22Rv1 (cell line): ENCODE results near the gene CHST8.

Experiments
- H3K27ac ChIP-seq: fragments of 450-650 bp; 2 replicates; pipeline ENCODE4 v1.5.1; 2017
- ZFX ChIP-seq: fragments of 450-650 bp; IDR thresholded peaks from 2 replicates; pipeline ENCODE4 v1.6.1; 2017; ENCODE audit warnings: antibody characterized with exemption, borderline replicate concordance
- TF ChIP-seq, protein P1 (sequence below): fragments of 450-650 bp; IDR thresholded peaks from 2 replicates; pipeline ENCODE4 v1.5.1; 2017; ENCODE audit warnings: mild to moderate bottlenecking

CHST8 gene

DNA sequence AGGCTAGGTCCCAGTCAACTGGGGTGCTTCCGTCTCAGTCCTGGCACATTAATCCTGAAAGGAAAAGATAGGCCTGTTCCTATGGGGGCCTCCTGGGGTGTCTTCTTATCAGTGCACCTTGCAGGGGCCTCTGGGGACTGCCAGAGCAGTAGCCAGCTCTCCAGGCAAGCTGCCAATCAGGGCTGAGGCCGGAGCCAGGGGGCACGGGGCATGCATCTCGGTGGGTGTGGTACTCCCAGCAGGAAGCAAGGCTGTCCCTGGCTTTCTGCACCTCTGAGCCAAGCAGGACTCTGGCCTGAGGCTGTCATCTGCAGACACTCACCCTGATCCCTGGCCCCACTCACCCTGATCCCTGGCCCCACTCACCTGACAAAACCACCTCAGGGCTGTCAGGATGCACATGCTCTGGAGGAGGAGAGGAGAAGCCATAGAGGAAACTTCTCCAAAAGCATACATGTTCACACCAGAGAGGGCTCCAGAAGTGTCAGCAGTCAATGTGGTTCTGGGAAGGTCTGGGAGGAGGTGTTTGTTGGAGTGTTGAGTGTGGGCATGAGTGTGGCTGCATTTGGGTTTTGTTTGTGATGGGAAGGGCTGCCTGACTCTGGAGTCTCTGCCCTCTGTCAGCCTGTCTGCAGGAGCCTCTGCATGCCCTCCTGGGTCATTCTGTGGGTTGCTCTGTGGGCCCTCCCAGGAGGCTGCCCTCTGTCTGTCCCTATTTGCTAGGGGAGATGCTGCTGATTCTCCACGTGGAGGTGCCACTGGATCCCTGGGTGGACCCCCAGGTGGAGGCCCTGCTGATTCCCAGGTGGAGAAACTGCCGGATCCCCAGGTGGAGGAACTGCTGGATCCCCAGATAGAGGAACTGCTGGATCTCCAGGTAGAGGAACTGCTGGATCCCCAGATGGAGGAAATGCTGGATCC, 152.2 kb downstream of the CHST8 start:
- H3K27ac ChIP-seq = no peak overlapping the region
- TF ChIP-seq, protein P1, sequence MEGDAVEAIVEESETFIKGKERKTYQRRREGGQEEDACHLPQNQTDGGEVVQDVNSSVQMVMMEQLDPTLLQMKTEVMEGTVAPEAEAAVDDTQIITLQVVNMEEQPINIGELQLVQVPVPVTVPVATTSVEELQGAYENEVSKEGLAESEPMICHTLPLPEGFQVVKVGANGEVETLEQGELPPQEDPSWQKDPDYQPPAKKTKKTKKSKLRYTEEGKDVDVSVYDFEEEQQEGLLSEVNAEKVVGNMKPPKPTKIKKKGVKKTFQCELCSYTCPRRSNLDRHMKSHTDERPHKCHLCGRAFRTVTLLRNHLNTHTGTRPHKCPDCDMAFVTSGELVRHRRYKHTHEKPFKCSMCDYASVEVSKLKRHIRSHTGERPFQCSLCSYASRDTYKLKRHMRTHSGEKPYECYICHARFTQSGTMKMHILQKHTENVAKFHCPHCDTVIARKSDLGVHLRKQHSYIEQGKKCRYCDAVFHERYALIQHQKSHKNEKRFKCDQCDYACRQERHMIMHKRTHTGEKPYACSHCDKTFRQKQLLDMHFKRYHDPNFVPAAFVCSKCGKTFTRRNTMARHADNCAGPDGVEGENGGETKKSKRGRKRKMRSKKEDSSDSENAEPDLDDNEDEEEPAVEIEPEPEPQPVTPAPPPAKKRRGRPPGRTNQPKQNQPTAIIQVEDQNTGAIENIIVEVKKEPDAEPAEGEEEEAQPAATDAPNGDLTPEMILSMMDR = no peak

DNA sequence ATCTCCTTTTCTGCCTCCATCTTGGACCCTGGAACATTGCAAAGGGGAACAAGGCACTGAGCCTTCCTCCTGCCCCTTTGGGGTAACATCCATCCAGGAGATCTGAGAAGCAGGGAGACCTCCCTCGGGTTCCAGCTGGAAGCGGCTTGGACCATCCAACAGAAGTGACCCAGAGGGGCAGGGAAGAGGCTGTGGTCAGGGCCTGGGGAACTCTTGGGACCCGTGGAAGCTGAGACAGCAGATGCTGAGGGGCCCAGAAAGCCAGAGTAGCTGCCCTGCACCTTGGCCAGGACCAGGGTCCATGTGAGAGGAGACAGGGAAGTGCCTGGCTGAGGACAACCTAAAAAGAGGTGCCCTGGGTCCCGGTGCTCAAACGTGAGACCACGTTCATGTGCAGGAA, 153.0 kb downstream of the CHST8 start:
- TF ChIP-seq, protein P1 = no peak
- TF ChIP-seq ZFX = no peak
- no peak overlapping the region for H3K27ac ChIP-seq

DNA sequence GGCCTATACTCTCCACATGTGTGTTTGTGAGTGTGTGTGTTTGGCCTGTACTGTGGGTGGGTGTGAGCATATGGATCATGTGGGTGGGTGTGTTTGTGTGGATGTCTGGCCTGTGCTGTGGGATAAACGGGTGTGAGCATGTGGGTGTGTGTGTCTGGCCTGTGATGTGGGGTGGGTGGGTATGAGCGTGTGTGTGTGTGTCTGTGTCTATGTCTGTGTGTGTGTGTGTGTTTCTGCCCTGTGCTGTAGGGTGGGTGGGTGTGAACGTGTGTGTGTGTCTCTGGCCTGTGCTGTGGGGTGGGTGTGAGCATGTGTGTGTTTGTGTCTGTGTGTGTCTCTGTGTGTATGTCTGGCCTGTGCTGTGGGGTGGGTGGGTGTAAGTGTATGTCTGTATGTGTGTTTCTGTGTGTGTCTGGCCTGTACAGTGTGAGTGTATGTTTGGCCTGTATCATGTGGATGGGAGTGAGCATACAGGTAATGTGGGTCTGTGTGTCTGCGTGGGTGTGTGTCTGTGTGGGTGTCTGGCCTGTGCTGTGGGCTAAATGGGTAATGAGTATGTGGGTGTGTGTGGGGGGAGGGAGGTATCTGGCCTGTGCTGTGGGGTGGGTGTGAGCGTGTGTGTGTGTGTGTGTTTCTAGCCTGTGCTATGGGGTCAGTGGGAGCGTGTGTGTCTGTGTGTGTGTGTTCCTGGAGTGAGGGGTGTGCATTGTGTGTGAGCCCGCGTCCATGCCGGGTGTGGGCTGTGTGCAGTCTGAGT, 154.2 kb downstream of the CHST8 start:
- TF ChIP-seq ZFX = no peak
- no peak overlapping the region for H3K27ac ChIP-seq

DNA sequence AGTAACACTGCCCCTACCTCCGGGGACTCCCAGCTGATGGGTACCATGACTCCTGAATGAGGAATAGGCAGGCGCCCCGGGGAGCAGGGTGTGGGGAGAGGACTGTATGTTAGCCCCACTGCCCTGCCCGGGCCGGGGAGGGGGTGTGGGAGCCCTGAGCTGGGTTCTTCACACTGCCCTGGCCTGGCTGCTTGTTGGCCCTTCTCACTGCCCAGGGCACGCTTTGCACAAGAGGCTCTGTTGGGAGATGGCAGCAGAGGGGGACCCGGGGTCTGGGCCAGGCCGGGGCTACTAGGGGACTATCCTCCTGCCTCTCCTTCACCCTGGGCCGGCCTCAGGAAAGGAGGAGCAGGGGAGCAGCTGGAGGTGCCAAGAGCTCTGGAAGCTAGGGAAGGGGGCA, 155.6 kb downstream of the CHST8 start:
- TF ChIP-seq, protein P1 = no peak
- TF ChIP-seq ZFX = no peak
- H3K27ac ChIP-seq = no peak overlapping the region

DNA sequence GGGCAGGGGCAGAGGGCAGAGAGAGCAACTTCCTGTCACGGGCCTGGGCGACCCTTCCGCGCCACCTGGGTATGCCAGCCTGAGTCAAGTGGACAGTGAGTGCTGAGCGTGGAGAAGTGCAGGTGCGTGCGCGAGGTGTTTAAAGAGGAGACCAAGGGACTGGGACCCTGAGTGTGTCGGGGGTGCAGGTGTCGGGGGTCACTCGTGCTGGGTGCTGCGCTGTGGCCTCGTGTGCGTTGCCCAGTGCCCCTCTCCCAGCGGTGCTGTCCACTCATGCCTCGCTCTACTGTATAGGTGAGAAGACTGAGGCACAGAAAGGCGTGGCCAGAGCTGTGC, 156.0 kb downstream of the CHST8 start:
- H3K27ac ChIP-seq = no peak overlapping the region
- TF ChIP-seq, protein P1 = no peak
- TF ChIP-seq ZFX = no peak

DNA sequence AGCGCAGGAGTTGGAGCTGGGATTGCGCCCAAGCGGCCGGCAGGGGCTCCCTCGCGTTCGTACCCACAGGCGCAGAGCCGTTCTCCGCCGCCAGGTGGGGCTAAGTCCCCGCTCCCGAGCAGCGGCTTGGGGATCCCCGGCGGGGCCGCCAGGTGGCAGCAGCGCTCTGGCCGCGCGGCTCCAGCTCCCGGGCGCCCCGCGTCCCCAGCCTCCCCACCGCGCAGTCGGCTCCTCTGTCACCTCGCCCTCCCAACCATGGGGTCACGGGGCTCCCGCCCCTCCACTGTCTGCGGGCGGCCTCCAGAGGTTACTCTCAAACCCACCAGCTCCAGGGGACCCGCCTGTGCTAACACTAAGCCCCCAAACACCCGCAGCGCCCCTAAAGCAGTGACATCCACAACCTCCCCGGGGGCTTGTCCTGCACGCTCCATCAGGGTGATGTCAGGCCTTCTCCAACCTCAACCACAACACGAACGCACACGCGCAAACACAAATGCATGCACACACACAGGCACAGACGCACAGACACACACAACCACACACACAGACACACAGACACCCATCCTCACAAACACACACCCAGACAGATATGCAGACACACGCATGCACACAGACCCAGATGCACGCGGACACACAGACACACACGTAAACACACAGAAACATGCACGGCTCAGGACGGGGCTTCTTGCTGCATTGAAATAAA, 156.5 kb downstream of the CHST8 start:
- TF ChIP-seq ZFX = no peak
- TF ChIP-seq, protein P1 = peak; percentile 100

DNA sequence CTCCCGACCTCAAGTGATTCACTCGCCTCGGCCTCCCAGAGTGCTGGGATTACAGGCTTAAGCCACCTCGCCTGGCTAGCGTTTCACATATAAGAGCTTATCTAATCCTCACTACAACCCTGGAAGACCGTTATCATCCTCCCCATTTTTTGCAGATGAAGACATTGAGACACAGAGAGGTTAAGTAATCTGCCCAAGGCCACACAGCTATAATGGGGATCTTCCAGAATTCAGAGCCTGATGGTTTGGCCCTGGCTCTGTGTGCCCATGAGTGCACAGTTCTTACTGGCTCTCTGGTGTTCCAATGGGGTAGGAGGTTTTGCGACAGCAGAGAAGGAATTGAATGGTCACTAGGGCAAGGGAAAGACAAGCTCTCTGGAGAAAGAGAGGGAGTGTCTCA, 158.1 kb downstream of the CHST8 start:
- H3K27ac ChIP-seq = no peak overlapping the region
- TF ChIP-seq ZFX = no peak
- TF ChIP-seq, protein P1 = no peak

More for the DNA sequence above, 156.5 kb downstream of the CHST8 start:
- H3K27ac ChIP-seq = no peak overlapping the region
